ELR (cell line): ENCODE measurements around the gene PPP1R3F.

Source experiments
- DNase-seq: peaks from one replicate; pipeline ENCODE4 v3.0.0-alpha.2; 2015; ENCODE audit warnings: low read depth

PPP1R3F gene

GRCh38 chrX:49250066-49250465, 19.5 kb upstream of the PPP1R3F start:
- DNase-seq = no peak

- DNase-seq = no peak
Measured at GRCh38 chrX:49250578-49250977, 19.0 kb upstream of the PPP1R3F start.

- DNase-seq = no peak
Measured at GRCh38 chrX:49251325-49251724, 18.3 kb upstream of the PPP1R3F start.

- DNase-seq = no peak
Measured at GRCh38 chrX:49254639-49255038, 15.0 kb upstream of the PPP1R3F start.

- DNase-seq = no peak
Measured at GRCh38 chrX:49256268-49256995, 13.2 kb upstream of the PPP1R3F start.

- no peak for DNase-seq
Measured at GRCh38 chrX:49257074-49257790, 12.4 kb upstream of the PPP1R3F start.

GRCh38 chrX:49257846-49258748, 11.5 kb upstream of the PPP1R3F start:
- no peak for DNase-seq

- DNase-seq = no peak
Measured at GRCh38 chrX:49258749-49259124, 10.9 kb upstream of the PPP1R3F start.

GRCh38 chrX:49260221-49260985, 9.2 kb upstream of the PPP1R3F start:
- DNase-seq = no peak

- no peak for DNase-seq
Measured at GRCh38 chrX:49262603-49263002, 7.0 kb upstream of the PPP1R3F start.

GRCh38 chrX:49263631-49264030, 6.0 kb upstream of the PPP1R3F start:
- no peak for DNase-seq

- DNase-seq = no peak
Measured at GRCh38 chrX:49264460-49264859, 5.1 kb upstream of the PPP1R3F start, which contains the start of gene FOXP3. Gene FOXP3 (minus strand): TSS chrX:49264710. CDS start chrX:49258505, 6,205 bp downstream.

GRCh38 chrX:49266523-49267445, 2.8 kb upstream of the PPP1R3F start:
- DNase-seq = no peak

- no peak for DNase-seq
Measured at GRCh38 chrX:49268702-49269009, 937 bp upstream of the PPP1R3F start.

GRCh38 chrX:49269010-49269766, 405 bp upstream of the PPP1R3F start:
- DNase-seq = peak; percentile 97

- no peak for DNase-seq
Measured at GRCh38 chrX:49270249-49270921, 792 bp downstream of the PPP1R3F start.

GRCh38 chrX:49271341-49271740, 1.7 kb downstream of the PPP1R3F start:
- no peak for DNase-seq

GRCh38 chrX:49272421-49272820, 2.8 kb downstream of the PPP1R3F start:
- DNase-seq = no peak

- DNase-seq = no peak
Measured at GRCh38 chrX:49273181-49273727, 3.7 kb downstream of the PPP1R3F start.
